Lower leg skin (tissue), 3 donors: Measurements from ENCODE around the gene PRAC2.

Experiments
- CTCF ChIP-seq, 3 donors: fragments of 450-650 bp; IDR thresholded peaks; one replicate each; pipeline ENCODE4 v1.5.1; 2016; ENCODE audit warnings: antibody characterized with exemption in 3 of 3, mild to moderate bottlenecking in 3 of 3, moderate library complexity in 2 of 3
- POLR2A ChIP-seq, 2 donors: fragments of 450-650 bp; IDR thresholded peaks; one replicate each; pipeline ENCODE4 v1.6.1; 2016 to 2017; ENCODE audit warnings: antibody characterized with exemption in 2 of 2, mild to moderate bottlenecking in 1 of 2, moderate library complexity in 1 of 2

DNA sequence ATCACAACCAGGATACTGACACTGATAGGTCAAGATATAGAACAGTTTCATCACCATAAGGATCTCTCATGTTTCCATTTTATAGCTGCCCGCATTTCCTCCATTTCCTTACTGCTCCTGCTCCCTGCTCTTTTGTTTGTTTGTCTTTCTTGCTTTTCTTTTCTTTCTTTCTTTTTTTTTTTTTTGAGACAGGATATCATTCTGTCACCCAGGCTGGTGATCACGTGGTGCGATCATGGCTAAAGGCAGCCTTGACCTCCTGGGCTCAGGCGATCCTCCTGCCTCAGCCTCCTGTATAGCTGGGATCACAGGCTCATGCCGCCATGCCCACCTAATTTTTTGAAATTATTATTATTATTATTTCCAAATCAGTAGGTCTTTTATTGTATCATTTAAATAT lies 32.3 kb upstream of the PRAC2 start:
- TF ChIP-seq CTCF (IDR thresholded peaks at IDR 0.05) (no peak), POLR2A (IDR thresholded peaks at IDR 0.05) (no peak)
